HEK293 (cell line): Measurements from ENCODE around the gene ZFR.
A peak's percentile ranks its signal among the peaks of the same experiment; 100 is the strongest.

Experiments used
- CTCF ChIA-PET: fragments of 350-600 bp; formaldehyde crosslinking; extraction: SDS; loops from one replicate; lab custom pipeline; 2021; ENCODE audit warnings: antibody characterized with exemption; lab: Yijun Ruan, JAX
- POLR2A ChIA-PET: fragments of 300-600 bp; formaldehyde crosslinking; extraction: SDS; loops from one replicate; lab custom pipeline; 2020; ENCODE audit warnings: antibody characterized with exemption, inconsistent platforms; lab: Yijun Ruan, JAX
- H3K27ac ChIP-seq: fragments of 200-500 bp; sonication (Bioruptor generic); 2 replicates; pipeline ENCODE4 v1.5.1; 2014; ENCODE audit warnings: low read depth, low read length, control low read depth, inconsistent platforms; ENCODE audit errors: extremely low read depth
- H3K36me3 ChIP-seq, 2 experiments: fragments of 200-500 bp in 1 of 2; sonication (Bioruptor generic) in 1 of 2; 1 replicate in 1 of 2; 2 replicates in 1 of 2; pipeline ENCODE4 v1.5.1; 2014 to 2017; ENCODE audit warnings: inconsistent platforms in 2 of 2, low read length in 2 of 2; ENCODE audit not compliant: control insufficient read depth in 2 of 2, insufficient read depth in 1 of 2
- H3K4me1 ChIP-seq: fragments of 200-500 bp; sonication (Bioruptor generic); 2 replicates; pipeline ENCODE4 v1.5.1; 2014; ENCODE audit warnings: mild to moderate bottlenecking, low read length, inconsistent platforms; ENCODE audit not compliant: control insufficient read depth, insufficient read depth
- H3K4me3 ChIP-seq: 2 replicates; pipeline ENCODE4 v1.5.1; 2011; ENCODE audit warnings: low read depth, mild to moderate bottlenecking, control low read depth, low read length, moderate library complexity
- H3K9me3 ChIP-seq: fragments of 200-500 bp; sonication (Bioruptor generic); 2 replicates; pipeline ENCODE4 v1.5.1; 2014; ENCODE audit warnings: low read depth, low read length, inconsistent platforms; ENCODE audit not compliant: control insufficient read depth, insufficient read depth
- PRDM1 ChIP-seq: fragments of 450-650 bp; formaldehyde crosslinking; IDR thresholded peaks from 2 replicates; pipeline ENCODE4; 2016; ENCODE audit warnings: missing biosample characterization, missing genetic modification characterization
- ZBTB11 ChIP-seq: fragments of 450-650 bp; formaldehyde crosslinking; conservative IDR thresholded peaks from 2 replicates; pipeline ENCODE4 v1.5.1; 2016; ENCODE audit warnings: low read depth, missing biosample characterization, missing genetic modification characterization
- ZFHX2 ChIP-seq: fragments of 450-650 bp; formaldehyde crosslinking; conservative IDR thresholded peaks from 2 replicates; pipeline ENCODE4 v1.5.1; 2016; ENCODE audit warnings: missing biosample characterization, missing genetic modification characterization
- ZNF114 ChIP-seq: fragments of 450-650 bp; formaldehyde crosslinking; IDR thresholded peaks from 2 replicates; pipeline ENCODE4 v1.5.0; 2017; ENCODE audit warnings: missing biosample characterization, missing genetic modification characterization
- ZNF16 ChIP-seq: fragments of 450-650 bp; formaldehyde crosslinking; IDR thresholded peaks from 2 replicates; pipeline ENCODE4 v1.5.1; 2016; ENCODE audit warnings: low read depth, missing biosample characterization, missing genetic modification characterization
- ZNF169 ChIP-seq: fragments of 450-650 bp; formaldehyde crosslinking; IDR thresholded peaks from 2 replicates; pipeline ENCODE4 v1.5.1; 2016; ENCODE audit warnings: missing biosample characterization, missing genetic modification characterization
- ZNF354C ChIP-seq: fragments of 450-650 bp; formaldehyde crosslinking; IDR thresholded peaks from 2 replicates; pipeline ENCODE4 v1.5.1; 2016; ENCODE audit warnings: missing biosample characterization, missing genetic modification characterization, low read depth, borderline replicate concordance
- ZNF747 ChIP-seq: fragments of 450-650 bp; formaldehyde crosslinking; IDR thresholded peaks from 2 replicates; pipeline ENCODE4 v1.5.1; 2016; ENCODE audit warnings: missing biosample characterization, missing genetic modification characterization
- ZNF776 ChIP-seq: fragments of 450-650 bp; formaldehyde crosslinking; IDR thresholded peaks from 2 replicates; pipeline ENCODE4 v1.5.0; 2017; ENCODE audit warnings: missing biosample characterization, missing genetic modification characterization, borderline replicate concordance
- ZSCAN18 ChIP-seq: fragments of 450-650 bp; formaldehyde crosslinking; IDR thresholded peaks from 2 replicates; pipeline ENCODE4 v1.5.1; 2016; ENCODE audit warnings: missing biosample characterization, missing genetic modification characterization
- ZSCAN30 ChIP-seq: fragments of 450-650 bp; IDR thresholded peaks from 2 replicates; pipeline ENCODE4 v1.5.1; 2018; ENCODE audit warnings: missing biosample characterization, mild to moderate bottlenecking, missing genetic modification characterization, moderate library complexity
- ZSCAN5A ChIP-seq: fragments of 450-650 bp; formaldehyde crosslinking; IDR thresholded peaks from 2 replicates; pipeline ENCODE4 v1.5.1; 2016; ENCODE audit warnings: missing biosample characterization, missing genetic modification characterization

Gene ZFR

GRCh38 chr5:32319926-32320543, 124.5 kb downstream of the ZFR start:
- H3K27ac ChIP-seq = no peak overlapping the region
- no peak overlapping the region for H3K4me3 ChIP-seq
- CTCF ChIA-PET = interaction anchor here (1.2 to 2.8 kb wide), 3 partner anchors 10 to 70 kb away, joined by 3 to 15 read pairs (median 3); no protein-coding TSS in a partner anchor
- TF ChIP-seq ZNF354C (no peak), ZNF16 (tag by site-specific recombination) (no peak), ZNF747 (no peak), ZBTB11 (tag by site-specific recombination) (no peak), ZNF776 (tag by site-specific recombination) (no peak)
- POLR2A ChIA-PET = no interaction called here
- no peaks in the 10 kb centered on the region for H3K4me1 ChIP-seq
- H3K36me3 ChIP-seq = no peaks in the 10 kb centered on the region
- H3K9me3 ChIP-seq = no peaks in the 10 kb centered on the region

GRCh38 chr5:32319392-32319791, 125.1 kb downstream of the ZFR start:
- Histone ChIP-seq H3K4me1 (no peaks in the 10 kb centered on the region), H3K36me3 (no peaks in the 10 kb centered on the region), H3K27ac (no peak overlapping the region), H3K4me3 (no peak overlapping the region), H3K9me3 (no peaks in the 10 kb centered on the region)
- CTCF ChIA-PET = interaction anchor here (0.6 to 2.8 kb wide), 6 partner anchors 10 to 182 kb away, joined by 3 to 15 read pairs (median 3); no protein-coding TSS in a partner anchor
- no peak for TF ChIP-seq ZNF169 (tag by site-specific recombination)
- no peak for TF ChIP-seq ZSCAN18
- TF ChIP-seq ZBTB11 (tag by site-specific recombination) = no peak
- no peak for TF ChIP-seq PRDM1
- POLR2A ChIA-PET = no interaction called here

GRCh38 chr5:32317041-32317440, 127.5 kb downstream of the ZFR start:
- Histone ChIP-seq H3K4me1 (no peaks in the 10 kb centered on the region), H3K36me3 (no peaks in the 10 kb centered on the region), H3K9me3 (no peaks in the 10 kb centered on the region), H3K27ac (no peak overlapping the region), H3K4me3 (no peak overlapping the region)
- CTCF ChIA-PET = interaction anchor here (0.7 to 0.8 kb wide), 2 partner anchors 13 to 85 kb away, joined by 3 to 4 read pairs; no protein-coding TSS in a partner anchor
- POLR2A ChIA-PET = no interaction called here
- peak; percentile 48 for TF ChIP-seq ZFHX2 (tag by site-specific recombination)
- TF ChIP-seq ZSCAN5A (tag by site-specific recombination) = no peak
- TF ChIP-seq ZNF169 (tag by site-specific recombination) = no peak
- TF ChIP-seq ZSCAN30 (tag by site-specific recombination) = no peak
- TF ChIP-seq ZNF114 (tag by site-specific recombination) = no peak
